NOMO-1 treated with DMSO at 0.1 percent for 48 hours (cell line): ENCODE measurements around the gene POLR2E.
"Not testable (repeated sequence)": the region's sequence is repeated elsewhere in the genome, so short reads cannot be mapped to it uniquely, and the experiment has no call there.

Experiments used
- DNase-seq: peaks from one replicate; lab custom pipeline; 2025; ENCODE audit not compliant: unreplicated experiment; lab: John Stamatoyannopoulos, UW

POLR2E gene

DNA sequence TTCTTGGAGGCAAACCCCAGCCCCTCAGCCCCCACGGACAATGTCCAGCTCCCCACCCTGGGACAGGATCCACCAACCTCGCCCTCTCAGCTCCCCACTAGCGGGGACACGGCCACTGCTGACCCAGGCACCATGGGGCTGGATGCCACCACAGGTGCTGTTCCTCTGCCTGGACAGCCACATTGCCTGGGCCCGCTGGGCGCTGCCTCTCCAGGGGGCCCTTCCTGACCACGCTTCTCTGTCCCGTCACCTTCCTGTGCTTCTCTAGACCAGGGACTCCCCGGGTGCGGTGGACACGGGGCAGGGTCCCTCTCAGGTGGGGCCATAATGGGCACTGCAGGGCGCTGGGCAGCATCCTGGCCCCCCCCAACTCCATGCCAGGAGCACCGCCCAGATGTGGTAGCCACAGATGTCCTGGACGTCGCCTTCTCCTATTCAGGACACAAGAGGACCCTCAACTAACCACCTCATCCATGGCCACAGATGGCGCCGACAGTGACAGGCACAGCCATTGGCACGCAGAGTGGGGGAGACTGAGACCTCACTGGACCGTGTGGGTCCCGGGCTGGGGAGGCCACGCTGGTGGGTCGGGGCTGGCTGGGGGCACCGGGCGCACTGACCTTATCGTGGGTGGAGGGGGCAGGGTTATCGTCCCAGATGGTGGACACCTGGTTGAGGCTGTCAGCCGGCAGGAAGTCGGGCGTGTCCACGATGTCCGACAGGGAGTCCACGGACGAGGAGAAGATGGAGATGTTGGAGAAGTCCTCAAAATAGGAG lies 32.0 kb upstream of the POLR2E start:
- DNase-seq: no peak

DNA sequence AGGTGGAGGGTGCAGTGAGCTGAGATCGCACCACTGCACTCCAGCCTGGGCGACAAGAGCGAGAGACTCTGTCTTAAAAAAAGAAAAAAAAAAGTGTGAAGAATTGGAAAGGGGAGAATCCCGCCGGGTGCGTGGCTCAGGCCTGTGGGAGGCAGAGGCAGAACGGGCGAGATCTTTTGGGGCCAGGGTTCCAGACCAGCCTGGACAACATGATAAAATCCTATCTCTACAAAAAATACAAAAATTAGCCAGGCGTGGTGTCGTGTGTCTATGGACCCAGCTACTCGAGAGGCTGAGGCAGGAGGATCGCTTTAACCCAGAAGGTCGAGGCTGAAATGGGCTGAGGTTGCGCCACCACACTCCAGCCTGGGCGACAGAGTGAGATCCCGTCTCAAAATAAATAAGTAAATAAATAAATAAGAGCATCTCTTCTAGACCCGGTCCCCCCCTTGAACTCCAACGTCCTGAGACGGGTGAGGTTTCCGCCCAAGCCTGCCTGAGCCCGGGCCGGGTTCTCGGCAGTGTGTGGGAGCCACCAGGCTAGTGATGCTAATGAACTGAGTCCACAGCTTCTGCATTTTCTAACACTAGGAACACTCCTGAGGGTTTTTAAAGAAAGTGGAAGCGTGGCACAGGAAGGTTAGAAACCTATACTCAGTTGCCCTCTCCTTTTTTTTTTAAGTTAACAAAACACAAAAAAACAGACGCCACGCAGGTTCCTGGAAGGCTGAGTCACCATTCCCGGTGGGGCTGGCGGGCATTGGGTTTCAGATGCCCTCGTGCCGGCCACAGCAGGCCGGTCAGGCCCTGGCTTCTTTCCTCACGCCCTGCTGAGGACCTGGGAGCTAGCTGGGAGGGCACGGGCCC lies 30.7 kb upstream of the POLR2E start:
- DNase-seq: no peak

DNA sequence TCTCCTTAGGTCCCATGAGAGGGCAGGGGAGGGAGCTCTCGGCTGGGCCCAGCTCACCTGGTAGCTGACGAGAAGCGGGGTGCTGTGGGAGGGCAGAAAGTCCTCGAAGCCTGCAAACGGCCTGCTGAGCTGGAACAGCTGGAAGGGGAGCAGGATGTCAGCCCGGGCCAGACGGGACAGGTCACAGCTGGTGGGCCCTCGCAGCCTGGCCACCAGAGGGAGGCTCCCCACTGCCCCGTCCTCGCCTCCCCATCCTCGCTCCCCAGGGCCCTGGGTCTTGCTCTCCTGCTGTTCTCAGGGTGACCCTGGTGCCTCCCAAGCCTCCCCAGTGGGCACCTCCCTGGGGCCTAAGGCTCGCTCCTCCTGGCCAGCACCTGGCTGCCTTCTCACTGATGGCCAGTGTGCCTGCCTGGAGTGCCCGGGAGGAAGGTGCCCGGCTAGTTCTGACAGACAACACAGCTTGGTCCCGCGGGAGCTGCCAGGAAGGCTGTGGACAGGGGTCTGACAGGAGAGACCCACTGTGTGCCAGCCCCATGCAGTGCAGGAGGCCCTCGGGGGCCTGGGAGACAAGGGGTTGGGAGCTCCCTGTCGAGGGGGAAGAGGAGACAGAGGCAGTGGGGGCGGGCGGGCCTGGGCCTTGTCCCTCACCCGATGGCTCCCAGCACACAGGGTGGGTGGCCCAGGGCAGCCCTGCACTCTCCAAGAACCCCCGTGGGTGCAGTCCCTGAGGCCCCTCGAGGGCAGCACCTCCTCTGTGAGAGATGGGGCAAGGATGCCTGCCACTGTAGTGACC lies 28.9 kb upstream of the POLR2E start:
- no peak for DNase-seq

DNA sequence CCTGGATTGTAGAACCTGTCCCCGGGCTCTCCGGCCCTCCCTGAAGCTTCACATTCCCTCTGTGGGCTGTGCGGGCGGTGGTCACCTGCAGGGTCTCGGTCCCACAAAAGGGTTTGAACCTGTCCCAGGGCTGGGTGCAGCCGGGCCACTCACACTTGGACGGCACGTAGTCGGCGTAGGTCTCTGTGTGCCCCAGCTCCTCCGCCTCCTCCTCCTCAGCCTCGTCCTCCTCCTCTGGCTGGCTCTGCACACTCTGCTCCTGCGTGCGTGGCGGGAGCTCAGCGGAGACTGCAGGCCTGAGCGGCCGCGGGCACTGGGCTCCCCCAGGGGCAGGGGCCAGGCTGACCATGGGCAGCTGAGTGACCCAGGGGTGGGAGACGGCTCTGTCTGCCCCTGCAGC lies 28.2 kb upstream of the POLR2E start:
- no peak for DNase-seq

DNA sequence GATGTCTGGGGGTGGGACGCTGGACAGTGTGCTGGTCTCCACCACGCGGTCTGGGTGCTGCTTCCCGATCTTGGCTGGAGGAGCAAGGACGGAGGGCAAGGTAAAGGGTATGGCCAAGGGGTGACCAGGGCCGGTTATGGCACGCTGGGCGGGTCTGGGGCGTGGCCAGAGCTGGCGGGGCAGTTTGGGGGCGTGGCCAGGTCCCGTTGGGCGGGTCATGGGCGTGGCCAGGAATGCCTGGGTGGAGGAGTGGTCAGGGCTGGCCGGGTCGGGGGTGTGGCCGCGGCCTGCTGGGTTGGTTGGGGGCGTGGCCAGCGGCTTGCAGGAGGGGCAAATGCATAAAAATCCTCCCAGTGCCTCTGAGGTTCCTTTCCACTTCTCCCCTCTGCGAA lies 27.8 kb upstream of the POLR2E start:
- DNase-seq: peak; percentile 23

DNA sequence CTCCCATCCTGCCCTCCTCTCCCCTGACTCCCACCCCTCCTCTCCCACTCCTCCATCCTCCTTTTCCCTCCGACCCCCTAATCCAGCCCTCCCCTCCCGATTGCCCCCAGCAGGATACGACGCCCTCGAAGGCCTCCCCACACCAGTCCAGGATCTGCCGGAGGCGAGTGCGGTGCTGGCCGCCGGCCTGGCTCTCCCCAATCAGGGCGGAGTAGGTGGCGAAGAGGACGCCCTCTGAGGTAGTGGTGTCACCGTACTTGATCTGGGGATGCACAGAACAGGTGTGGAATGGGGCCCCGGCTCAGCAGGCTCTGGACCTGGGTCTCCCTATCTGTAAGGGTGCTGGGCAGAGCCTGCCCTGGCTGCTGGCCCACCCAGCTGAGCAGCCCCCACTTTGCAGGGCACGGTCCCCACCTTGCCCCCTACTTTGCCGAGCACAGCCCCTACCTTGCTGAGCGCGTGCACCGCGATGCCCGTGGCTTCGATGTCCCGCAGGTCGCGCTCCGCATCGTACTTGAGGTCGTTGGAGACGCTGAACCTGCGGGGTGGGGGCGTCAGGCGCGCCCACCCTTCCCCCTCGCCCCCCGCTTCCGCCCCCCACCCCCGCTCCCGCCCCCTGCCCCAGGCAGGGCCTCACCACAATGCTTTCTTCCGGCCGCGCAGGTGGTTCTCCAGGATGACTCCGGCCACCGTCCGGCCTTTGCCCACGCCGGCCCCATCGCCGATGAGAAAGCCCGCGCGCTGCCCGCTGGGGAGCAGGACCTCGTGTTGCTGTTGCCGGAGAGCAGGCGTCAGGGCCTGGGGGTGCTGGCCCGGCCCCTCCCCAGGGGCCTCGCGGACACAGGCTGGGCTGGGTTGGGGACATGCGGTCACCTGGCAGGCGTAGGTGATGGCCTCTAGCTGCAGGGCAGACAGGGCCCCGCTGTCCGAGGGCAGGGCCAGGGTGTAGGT lies 27.1 kb upstream of the POLR2E start:
- DNase-seq: no peak

DNA sequence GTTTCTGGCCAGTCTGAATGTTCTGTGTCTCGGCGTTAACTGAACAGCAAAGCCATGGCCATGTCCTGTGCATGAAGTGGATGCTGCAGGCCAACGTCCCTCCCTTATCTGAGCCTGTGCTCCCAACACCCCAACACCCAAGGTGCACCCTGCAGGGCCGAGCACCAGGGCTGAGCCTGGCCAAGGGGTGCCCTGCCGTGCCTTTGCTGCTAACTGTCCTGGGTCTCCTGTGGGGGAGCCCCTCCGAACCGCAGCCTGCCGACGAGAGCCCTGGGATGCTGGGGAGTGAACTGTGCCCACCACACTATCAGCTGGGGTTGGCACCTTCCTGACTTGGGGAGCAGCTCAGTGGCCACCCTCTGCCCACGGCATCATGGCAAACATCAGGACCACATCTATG lies 26.2 kb upstream of the POLR2E start:
- no peak for DNase-seq

DNA sequence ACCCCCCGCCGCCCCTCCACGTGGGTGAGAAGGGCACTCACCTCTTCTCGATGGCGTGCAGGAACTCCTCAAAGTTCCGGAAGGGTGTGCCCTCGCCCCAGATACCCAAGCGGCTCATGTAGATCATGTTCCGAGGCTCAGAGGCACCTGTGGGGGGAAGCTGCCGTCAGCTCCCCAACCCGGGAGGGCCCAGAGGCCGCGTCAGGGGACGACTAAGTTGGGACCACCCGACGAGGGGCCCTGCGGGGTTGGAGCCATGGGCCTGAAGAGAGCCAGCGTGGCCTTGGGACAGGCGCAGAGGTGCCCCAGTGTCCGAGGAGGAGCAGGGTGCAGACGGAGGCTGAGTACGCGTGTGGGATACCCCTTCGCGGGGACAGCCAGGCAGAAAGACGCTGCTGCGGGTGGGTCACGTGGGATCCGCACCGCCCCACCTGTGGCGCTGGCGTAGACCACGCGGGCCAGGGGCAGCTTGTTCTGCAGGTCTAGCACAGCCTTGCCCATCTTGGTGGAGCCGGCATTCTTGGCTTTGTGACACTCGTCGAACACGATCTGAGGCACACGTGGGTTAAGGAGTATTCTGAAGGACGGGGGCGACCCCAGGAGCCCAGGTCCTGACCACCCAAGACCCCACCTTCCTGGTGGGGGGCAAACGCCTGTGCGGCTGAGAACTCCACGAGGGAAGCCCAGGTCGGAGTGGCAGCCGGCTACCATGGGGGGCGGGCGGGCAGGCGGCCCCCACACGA lies 24.5 kb upstream of the POLR2E start:
- no peak for DNase-seq

DNA sequence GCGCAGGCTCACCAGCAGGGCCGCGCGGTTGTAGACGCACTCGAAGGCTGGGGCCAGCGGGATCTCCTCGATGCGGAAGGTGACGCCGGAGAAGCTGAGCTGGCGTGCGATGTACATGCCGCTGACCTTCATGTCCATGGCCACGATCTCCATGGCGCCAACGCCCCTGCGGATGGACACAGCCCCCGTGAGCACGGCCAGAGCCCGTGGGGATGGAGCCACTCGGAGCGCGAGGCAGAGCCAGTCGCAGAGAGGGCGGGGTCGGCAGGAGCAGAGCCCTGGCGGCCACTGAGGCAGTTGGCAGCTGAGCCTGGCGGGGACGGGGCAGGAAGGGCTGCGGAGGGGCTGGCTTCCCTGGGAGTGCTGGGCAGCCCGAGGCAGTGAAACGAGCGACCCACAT lies 23.8 kb upstream of the POLR2E start:
- no peak for DNase-seq

DNA sequence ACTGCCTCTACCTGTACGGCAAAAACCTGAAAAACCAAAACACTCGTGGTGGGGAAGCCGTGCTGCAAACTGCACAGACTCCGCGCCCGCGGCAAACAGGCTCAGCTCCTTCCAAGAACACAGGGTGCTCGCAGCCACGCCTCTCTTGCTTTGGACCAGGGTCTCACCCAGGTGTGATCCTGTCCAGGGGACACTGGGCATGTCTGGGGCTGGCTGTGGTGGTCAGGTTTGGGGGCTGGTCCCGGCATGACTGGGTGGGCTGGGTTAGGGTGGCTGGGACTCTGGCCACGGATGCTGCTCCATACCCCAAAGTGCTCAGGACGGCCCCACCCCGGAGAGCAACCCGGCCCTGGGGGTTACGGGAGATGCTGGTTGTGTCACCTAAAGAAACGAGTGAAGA lies 22.5 kb upstream of the POLR2E start:
- DNase-seq: no peak

DNA sequence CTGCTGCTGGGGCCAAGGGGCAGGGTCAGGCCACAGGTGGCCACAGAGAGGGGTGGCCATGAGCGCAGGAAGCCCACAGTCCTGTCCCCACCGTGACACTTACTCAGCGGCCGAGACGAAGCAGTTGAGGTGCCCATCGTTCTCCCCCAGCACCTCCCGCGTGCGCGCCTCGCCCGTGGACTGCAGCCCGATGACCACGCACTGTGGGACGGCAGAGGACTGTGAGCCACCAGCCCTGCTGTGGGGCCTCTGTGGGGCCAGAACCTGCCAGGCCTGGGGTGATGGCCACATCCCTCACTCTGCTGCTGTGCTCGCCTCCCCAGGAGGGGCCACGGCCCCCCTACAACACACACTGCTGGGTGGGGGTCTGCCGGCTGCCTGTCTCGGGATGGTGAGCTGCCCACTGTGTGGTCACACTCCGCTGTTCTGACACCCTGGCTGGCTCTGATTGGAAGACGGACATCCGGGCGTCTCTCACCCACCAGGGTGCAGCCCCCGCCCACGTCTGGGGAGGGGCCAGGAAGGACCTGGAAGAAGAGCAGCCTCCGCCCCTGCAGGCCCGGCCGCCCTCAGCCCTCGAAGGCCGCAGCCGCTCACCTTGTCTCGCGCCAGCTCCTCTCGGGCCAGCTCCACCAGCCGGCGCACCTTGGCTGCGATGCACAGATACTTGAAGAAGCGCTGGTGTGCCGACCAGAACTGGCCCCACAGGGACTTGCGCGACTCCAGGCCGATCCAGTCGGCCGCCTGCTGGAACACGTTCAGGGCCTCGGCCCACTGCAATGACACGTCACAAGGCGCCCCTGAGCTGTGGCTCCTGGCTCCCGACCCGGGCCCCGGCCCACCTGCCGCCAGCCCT lies 21.8 kb upstream of the POLR2E start:
- no peak for DNase-seq

DNA sequence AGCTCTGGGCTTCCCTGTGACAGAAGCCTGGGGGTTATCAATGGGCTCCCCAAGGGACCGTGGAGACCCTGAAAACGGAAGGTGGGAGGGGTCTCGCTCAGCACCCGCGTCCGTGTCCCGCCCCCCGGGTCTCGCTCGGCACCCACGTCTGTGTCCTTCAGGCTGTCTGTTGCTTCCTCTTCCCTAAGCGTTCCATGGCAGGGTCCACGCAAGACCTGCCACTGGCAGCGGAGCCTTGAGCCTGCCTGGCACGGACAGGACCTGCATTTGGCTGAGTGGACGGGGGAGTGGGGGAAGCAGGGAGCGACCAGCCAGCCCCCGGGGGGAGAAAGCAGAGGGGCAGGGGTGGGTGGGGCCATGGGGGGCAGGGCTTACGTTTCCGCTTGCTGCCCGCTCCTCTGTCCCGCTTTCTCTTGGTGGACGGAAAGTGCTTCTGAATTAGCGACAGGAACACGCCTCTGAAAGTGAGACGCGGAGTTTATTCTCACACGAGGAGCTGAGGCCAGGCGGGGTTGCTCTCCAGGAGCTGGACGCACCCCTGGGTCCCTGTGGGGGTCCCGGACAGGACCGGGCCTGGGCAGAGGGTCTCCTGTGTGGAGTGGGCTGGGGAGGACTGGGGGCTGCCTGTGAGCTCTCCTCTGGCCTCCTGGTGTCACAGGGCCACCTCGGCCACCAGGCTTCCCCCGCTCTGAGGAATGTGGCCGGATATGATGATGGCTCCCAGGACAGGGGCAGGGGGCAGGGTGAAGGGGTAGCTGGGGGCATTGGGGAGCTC lies 20.7 kb upstream of the POLR2E start:
- no peak for DNase-seq

DNA sequence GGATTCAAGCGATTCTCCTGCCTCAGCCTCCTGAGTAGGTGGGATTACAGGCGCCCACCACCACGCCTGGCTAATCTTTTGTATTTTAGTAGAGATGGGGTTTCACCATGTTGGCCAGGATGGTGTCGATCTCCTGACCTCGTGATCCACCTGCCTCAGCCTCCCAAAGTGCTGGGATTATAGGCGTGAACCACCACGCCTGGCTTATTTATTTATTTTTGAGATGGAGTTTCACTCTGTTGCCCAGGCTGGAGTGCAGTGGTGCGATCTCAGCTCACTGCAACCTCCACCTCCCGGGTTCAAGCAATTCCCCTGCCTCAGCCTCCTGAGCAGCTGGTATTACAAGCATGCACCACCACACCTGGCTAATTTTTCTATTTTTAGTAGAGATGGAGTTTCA lies 19.6 kb upstream of the POLR2E start:
- not testable (repeated sequence) for DNase-seq

DNA sequence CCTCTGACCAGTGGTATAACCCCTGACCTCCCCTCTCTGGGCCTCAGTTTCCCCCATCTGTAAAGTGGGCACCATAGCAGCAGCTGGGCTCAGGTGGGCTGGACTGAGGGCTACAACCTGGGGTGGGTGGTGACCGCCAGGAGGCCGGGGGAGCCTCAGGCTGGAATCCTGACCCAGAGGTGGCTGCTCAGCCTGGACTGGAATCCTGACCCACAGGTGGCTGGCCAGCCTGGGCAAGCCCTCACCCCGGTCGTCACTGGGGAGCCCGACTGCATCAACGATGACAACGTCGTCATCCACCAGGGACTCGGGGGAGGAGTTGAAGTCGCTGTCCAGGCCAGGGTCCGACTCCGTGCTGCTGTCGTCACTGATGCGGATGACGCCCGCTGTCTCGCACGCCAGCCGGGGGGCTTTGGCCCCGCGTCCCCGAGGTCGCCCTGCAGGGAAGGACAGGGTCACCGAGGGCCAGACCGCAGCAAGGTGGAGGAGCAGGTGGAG lies 18.9 kb upstream of the POLR2E start:
- no peak for DNase-seq

DNA sequence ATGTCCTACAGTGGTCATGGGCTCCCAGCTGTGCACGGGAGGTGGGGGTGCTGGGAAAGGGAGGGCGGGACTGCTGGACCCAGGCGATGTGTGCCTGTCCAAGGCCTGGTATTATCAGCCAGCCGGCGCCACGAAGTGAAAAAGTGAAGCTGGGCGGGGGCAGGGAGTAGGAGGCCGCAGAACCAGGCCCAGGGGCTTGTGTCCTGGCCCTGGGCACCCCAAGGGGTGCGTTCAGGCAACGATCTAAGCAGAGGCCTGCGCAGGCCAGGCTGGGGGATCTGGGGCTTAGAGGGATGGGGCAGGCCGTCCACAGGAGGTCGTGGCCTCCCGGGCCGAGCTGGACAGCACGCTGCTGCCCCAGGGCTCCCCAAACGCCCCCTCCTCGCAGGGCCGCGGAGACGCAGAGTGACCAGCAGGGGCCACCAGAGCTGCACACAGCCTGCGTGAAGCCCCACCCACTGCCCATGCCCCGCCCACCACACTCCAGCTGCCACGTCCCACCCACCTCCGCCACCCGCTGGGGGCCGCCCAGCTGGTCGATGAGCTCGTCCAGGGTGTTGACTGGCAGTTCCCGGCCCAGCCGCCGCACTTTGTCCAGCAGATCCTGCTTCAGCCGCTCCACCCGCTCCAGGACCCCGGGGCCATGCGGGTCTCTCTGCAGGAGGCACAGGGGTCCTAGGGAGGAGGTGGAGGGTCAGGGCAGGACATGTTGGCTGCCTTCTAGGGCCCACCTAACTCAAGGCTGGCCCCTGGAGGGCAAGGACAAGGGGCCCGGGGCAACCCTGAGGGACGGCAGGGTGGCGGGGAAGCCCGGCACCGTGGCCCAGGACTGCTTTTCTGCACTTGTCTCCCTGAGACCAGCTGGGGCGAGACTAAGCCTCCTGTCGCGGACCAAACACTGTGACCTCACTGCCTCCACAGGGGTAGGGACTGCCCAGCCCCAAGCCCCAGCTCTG lies 18.1 kb upstream of the POLR2E start:
- DNase-seq: peak; percentile 70

DNA sequence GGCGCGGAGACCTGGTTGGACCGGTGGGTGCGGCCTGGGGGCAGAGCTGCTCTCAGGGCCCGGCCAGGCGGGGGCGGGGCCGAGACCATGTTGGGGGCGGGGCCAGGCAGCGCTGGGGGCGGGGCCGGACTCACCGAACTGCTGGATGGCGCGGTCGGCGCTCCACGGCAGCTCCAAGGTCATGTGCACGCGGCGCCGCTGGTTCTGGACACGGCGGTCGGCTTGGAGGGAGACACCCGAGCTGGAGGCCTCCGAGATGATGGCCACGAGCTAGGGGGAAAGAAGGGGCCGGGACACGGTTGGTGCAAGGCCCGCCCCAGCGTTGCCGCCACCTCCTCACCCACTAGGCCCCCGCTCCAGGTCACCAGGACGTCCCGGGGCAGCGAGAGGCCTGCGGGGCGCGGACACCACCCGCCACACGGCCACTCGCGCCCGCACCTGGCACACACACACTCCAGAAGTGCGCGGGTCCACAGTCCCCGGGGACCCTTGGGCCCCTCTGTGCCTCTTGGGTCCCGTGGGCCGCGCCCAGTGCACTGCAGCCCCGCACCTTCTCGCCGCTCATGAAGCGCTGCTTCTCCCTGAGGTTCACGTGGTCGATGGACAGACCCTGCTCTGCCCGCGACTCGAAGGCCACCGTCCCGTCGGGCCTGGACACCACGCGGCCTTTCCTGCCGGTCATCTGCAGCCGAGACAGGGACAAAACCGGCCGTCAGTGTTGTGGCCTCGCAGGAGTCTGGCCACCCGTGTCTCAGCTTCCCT lies 17.3 kb upstream of the POLR2E start:
- DNase-seq: no peak
